Hepatocyte (in vitro differentiated cells): Measurements from ENCODE around the gene VEGFD. TPM values are rescaled to one million over a fixed set of nuclear protein-coding genes. Genes with fewer than 3 reads are reported as not detected.
"Not testable (repeated sequence)": the region's sequence is repeated elsewhere in the genome, so short reads cannot be mapped to it uniquely, and the experiment has no call there.

Source experiments
- DNase-seq: peaks from one replicate; pipeline ENCODE4 v3.0.0-alpha.2; 2016; ENCODE audit warnings: low spot score
- H2AFZ ChIP-seq: fragments of 200-600 bp; sonication (generic); 2 replicates; pipeline ENCODE4 v1.6.0; 2016; ENCODE audit warnings: antibody characterized with exemption, mild to moderate bottlenecking
- H3K27ac ChIP-seq: fragments of 200-600 bp; sonication (generic); 2 replicates; pipeline ENCODE4 v1.5.1; 2016; ENCODE audit warnings: mild to moderate bottlenecking
- H3K27me3 ChIP-seq: fragments of 200-600 bp; sonication (generic); 2 replicates; pipeline ENCODE4 v1.6.1; 2016
- H3K36me3 ChIP-seq: fragments of 200-600 bp; sonication (generic); replicated peaks from 2 replicates; pipeline ENCODE4 v1.5.1; 2016; ENCODE audit warnings: low read depth; ENCODE audit not compliant: insufficient read depth
- H3K4me1 ChIP-seq: fragments of 200-600 bp; sonication (generic); 2 replicates; pipeline ENCODE4 v1.5.1; 2016; ENCODE audit warnings: mild to moderate bottlenecking, moderate library complexity; ENCODE audit not compliant: insufficient read depth
- H3K4me2 ChIP-seq: fragments of 200-600 bp; sonication (generic); 2 replicates; pipeline ENCODE4 v1.6.0; 2016
- H3K4me3 ChIP-seq: fragments of 200-600 bp; sonication (generic); 2 replicates; pipeline ENCODE4 v1.5.1; 2016; ENCODE audit warnings: mild to moderate bottlenecking
- H3K79me2 ChIP-seq: fragments of 200-600 bp; sonication (generic); 2 replicates; pipeline ENCODE4 v1.6.0; 2017; ENCODE audit warnings: mild to moderate bottlenecking
- H3K9me2 ChIP-seq: fragments of 200-600 bp; sonication (generic); replicated peaks from 2 replicates; pipeline ENCODE4 v1.6.0; 2017; ENCODE audit warnings: mild to moderate bottlenecking; ENCODE audit not compliant: insufficient read depth
- H3K9me3 ChIP-seq: fragments of 200-600 bp; sonication (generic); 2 replicates; pipeline ENCODE4 v1.5.1; 2016; ENCODE audit warnings: low read depth, mild to moderate bottlenecking
- H4K20me1 ChIP-seq: fragments of 200-600 bp; sonication (generic); 2 replicates; pipeline ENCODE4 v1.6.0; 2016; ENCODE audit warnings: mild to moderate bottlenecking; ENCODE audit not compliant: insufficient read depth, poor library complexity, severe bottlenecking
- CTCF ChIP-seq: fragments of 200-600 bp; sonication (generic); IDR thresholded peaks from 2 replicates; pipeline ENCODE4 v1.5.1; 2016; ENCODE audit warnings: antibody characterized with exemption, mild to moderate bottlenecking; ENCODE audit not compliant: poor library complexity
- EZH2 ChIP-seq: fragments of 200-600 bp; sonication (generic); IDR thresholded peaks from 2 replicates; pipeline ENCODE4 v1.6.1; 2016; ENCODE audit warnings: antibody characterized with exemption, mild to moderate bottlenecking, borderline replicate concordance
- EZH2phosphoT487 ChIP-seq: fragments of 200-600 bp; sonication (generic); IDR thresholded peaks from one replicate; pipeline ENCODE4 v1.6.1; 2018; ENCODE audit warnings: antibody characterized with exemption, mild to moderate bottlenecking, low read depth, moderate library complexity; ENCODE audit not compliant: unreplicated experiment, severe bottlenecking
- WGBS: methylation state at CpG from one replicate; pipeline ENCODE4 v1.1.6; 2016; ENCODE audit warnings: low lambda C conversion rate; ENCODE audit errors: missing lambda C conversion rate; 5-methylcytosine and 5-hydroxymethylcytosine counted together
- polyA plus RNA-seq: library from polyadenylated mRNA; unstranded; fragments of >200 nt; fragmentation: Nextera tagmentation; extraction: Ambion mirVana; gene quantifications from 2 replicates; pipeline ENCODE4 v1.2.1, GENCODE V29; 2016
- total RNA-seq: library from RNA; depleted of rRNA; stranded (reverse); fragments of >200 nt; gene quantifications from 2 replicates; pipeline ENCODE4 v1.2.3, GENCODE V29; 2014

VEGFD gene
- total and polyA plus RNA-seq, 2 experiments from 2014 or later = 0.39 to 0.80 TPM

GRCh38 chrX:15311119-15311518 is 73.1 kb downstream of the VEGFD start:
- H3K4me1 ChIP-seq = no peaks in the 10 kb centered on the region
- H4K20me1 ChIP-seq = no peaks in the 10 kb centered on the region
- H3K4me3 ChIP-seq = no peak overlapping the region
- H2AFZ ChIP-seq = no peak overlapping the region
- H3K79me2 ChIP-seq = no peaks in the 10 kb centered on the region
- 83% methylated on average over 3 of the region's 3 CpGs for WGBS
- TF ChIP-seq EZH2phosphoT487 (no peak), EZH2 (no peak), CTCF (no peak)
- no peak overlapping the region for H3K27ac ChIP-seq
- no peaks in the 10 kb centered on the region for H3K27me3 ChIP-seq
- DNase-seq = no peak
- H3K4me2 ChIP-seq = no peak overlapping the region
- no peaks in the 10 kb centered on the region for H3K9me2 ChIP-seq
- no peaks in the 10 kb centered on the region for H3K9me3 ChIP-seq
- H3K36me3 ChIP-seq = no peaks in the 10 kb centered on the region

- no peak overlapping the region for H3K4me3 ChIP-seq
- peak; percentile 54 for DNase-seq
- H3K4me2 ChIP-seq = no peak overlapping the region
- H4K20me1 ChIP-seq = no peaks in the 10 kb centered on the region
- no peaks in the 10 kb centered on the region for H3K36me3 ChIP-seq
- H3K4me1 ChIP-seq = no peaks in the 10 kb centered on the region
- no peaks in the 10 kb centered on the region for H3K27me3 ChIP-seq
- WGBS = 47% methylated on average over 3 of the region's 3 CpGs
- H3K9me3 ChIP-seq = no peaks in the 10 kb centered on the region
- no peaks in the 10 kb centered on the region for H3K79me2 ChIP-seq
- no peak overlapping the region for H2AFZ ChIP-seq
- peak overlapping the region; percentile 38 for H3K27ac ChIP-seq
- H3K9me2 ChIP-seq = no peaks in the 10 kb centered on the region
- no peak for TF ChIP-seq CTCF
- no peak for TF ChIP-seq EZH2phosphoT487
- no peak for TF ChIP-seq EZH2
Observed at GRCh38 chrX:15310117-15310516, 74.1 kb downstream of the VEGFD start.

- H3K4me3 ChIP-seq, H3K9me3 ChIP-seq, H2AFZ ChIP-seq, DNase-seq, H3K4me2 ChIP-seq, H3K4me1 ChIP-seq, H3K27ac ChIP-seq, H4K20me1 ChIP-seq, H3K79me2 ChIP-seq, H3K9me2 ChIP-seq, H3K36me3 ChIP-seq, H3K27me3 ChIP-seq: not testable (repeated sequence)
- WGBS = 60% methylated on average over 3 of the region's 3 CpGs
Observed at GRCh38 chrX:15305899-15306298, 78.3 kb downstream of the VEGFD start.

- H3K27ac ChIP-seq = peak overlapping the region; percentile 63
- no peaks in the 10 kb centered on the region for H3K9me3 ChIP-seq
- no peak overlapping the region for H3K4me3 ChIP-seq
- WGBS = 49% methylated on average over 4 of the region's 4 CpGs
- peak; percentile 59 for DNase-seq
- no peak for TF ChIP-seq EZH2phosphoT487
- no peak for TF ChIP-seq EZH2
- no peak for TF ChIP-seq CTCF
- H3K4me1 ChIP-seq = no peaks in the 10 kb centered on the region
- no peaks in the 10 kb centered on the region for H3K36me3 ChIP-seq
- no peaks in the 10 kb centered on the region for H3K79me2 ChIP-seq
- H3K4me2 ChIP-seq = no peak overlapping the region
- H4K20me1 ChIP-seq = no peaks in the 10 kb centered on the region
- no peaks in the 10 kb centered on the region for H3K9me2 ChIP-seq
- H3K27me3 ChIP-seq = no peaks in the 10 kb centered on the region
- H2AFZ ChIP-seq = no peak overlapping the region
Observed at GRCh38 chrX:15301924-15302323, 82.3 kb downstream of the VEGFD start.
